ENCODE measurements around the gene B3GNT3.
A peak's percentile ranks its signal among the peaks of the same experiment; 100 is the strongest.

Gene B3GNT3

DNA sequence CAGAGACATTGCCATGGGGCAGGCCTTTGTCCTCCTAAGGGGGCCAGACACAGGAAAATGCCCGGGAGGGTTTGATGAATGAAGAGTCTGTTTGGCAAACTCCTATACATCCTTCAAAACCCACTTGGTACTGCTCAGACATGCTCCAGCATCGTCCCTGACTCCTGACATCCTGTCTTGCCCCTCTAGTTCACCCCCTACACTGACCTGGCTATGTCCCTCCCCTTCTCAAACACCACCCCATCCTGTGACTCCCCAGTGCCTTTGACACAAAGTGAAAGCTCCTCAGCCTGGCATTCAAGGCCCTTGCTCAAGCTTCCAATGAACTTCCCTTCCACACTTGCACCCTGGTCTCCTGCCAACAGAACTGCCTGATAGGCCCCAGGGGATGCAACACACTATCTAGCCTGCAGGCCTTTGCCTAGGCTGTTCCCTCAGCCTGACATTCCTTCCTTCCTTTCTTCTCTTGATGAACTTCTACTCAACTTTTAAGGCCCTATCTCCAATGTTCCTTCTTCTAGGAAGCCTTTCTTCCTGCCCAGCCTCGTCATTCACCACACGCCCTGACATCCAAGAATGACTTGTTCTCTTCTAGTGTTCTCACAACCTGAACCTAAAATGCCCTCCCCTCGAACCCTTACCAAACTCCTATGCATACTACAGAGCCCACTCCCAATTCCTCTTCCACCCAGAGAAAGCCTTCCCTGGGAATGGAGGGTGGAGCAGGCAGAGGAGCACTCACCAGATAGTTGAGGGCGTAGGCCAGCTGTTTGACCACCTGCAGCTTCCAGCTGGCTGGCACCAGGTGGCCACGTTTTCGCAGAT lies 40.5 kb downstream of the B3GNT3 start:
- no peak for DNase-seq

DNA sequence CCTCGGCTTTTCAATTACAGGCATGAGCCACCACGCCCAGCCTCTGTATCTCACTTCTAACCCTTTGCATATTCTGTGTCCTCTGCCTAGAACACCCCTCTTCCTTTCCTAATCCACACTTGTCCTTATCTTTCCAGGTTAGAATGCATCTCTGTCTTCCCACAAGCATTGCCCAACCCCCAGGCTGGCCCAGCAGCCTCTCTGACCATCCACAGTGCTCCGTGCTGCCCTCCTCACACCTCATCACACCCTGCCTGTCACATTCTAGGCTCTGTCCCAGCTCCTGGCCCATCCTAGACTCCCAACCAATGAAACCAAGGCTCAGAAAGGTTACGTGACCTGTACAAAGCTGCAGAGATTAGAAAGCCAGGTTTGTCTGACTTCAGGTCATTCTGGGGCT lies 41.6 kb downstream of the B3GNT3 start:
- DNase-seq: no peak

GRCh38 chr19:17837972-17838371 lies 43.0 kb downstream of the B3GNT3 start:
- no peak for DNase-seq

DNA sequence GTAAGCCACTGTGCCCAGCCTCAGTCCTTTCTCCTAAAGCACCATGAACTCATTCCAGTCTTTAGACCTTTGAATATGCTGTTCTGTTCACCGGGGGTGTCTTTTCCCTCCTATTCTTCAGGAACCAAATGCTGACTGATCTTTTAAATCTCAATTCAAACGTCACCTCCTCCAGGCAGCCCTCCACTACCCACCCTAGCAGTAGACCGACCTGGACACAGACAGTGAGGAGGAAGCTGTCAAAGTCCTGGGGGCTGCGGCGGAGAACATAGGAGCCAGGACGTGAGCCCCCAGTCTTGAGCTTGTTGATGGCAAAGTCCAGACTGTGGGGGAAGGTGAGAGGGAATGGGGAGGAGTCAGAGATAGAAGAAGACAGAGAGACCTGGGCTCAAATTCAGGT lies 45.1 kb downstream of the B3GNT3 start:
- DNase-seq: no peak

GRCh38 chr19:17841371-17841809 lies 46.5 kb downstream of the B3GNT3 start:
- DNase-seq: no peak

- peak; percentile 41 for DNase-seq
Measured at GRCh38 chr19:17841810-17842662, 47.1 kb downstream of the B3GNT3 start.

GRCh38 chr19:17842663-17843291 lies 47.8 kb downstream of the B3GNT3 start:
- no peak for DNase-seq

DNA sequence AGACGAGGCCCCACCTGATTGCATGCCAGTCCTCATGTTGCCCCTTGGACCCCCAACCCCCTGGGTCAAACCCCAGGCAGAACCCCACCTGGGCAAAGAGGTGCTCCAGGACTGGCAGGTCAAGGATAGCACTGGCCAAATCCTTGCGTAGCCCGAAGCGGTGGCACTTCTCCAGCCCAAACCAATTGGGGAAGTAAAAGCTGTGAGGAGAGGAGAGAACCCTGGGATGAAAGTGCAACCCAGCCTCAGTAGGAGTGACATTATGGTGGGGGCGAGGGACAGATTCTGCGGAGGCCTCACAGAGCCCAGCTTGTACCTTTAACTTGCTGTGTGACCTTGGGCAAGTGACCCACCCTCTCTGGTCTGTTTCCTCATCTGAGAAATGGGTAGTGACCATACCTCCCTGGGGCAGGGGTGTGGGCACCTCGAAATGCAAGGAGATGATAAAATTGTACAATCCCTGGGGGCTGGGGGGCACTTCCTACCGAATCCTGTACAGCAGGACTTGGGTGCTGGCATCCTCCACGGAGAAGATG lies 48.4 kb downstream of the B3GNT3 start:
- no peak for DNase-seq

- no peak for DNase-seq
Measured at GRCh38 chr19:17843908-17844490, 49.1 kb downstream of the B3GNT3 start.

- DNase-seq: no peak
Measured at GRCh38 chr19:17846146-17846545, 51.2 kb downstream of the B3GNT3 start.

DNA sequence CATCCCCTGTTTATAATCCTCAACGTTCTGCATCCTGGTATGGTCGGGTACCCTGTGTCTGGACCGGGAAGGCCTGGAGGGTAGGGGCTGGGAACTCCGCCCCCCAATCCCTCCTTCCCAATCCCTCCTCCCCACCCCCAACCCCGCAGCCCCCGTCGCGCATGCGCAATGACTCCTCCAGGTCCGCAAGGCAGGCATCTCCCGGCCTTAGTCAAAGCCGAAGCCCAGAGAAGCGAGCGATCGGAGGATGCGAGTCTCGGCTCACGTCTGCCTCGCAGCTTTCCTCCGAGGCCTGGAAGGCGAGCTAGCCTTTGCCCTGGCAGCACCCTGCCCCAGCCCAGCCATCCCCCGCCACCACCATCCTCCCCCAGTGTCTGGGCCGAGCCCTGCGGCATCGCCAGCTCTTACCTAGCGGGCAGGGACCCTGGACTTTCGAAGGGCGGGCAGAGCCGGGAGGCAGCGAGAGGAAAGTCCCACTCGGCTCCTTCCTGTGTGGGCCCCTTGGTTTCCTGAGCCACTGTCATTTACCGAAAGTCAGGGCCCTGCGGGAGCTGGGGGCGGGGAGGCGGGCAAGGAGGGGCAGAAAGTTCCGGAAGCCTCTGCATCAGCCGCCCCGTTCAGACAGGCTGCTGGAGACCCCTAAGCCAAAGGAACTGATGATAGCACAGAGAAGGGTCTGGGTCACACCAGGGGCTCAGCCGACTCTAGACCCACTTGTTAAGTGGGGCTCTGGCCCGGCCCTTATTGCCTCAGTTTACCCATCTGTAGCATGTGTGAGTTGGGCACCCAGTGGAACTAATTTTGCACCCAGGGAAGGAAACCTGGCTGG lies 52.8 kb downstream of the B3GNT3 start, which contains the start of gene JAK3:
TSS of gene JAK3 (minus strand) at position 445 of the 829 bp plus-strand sequence. CDS start 3,565 bp downstream, outside the sequence.
- no peak for DNase-seq

DNA sequence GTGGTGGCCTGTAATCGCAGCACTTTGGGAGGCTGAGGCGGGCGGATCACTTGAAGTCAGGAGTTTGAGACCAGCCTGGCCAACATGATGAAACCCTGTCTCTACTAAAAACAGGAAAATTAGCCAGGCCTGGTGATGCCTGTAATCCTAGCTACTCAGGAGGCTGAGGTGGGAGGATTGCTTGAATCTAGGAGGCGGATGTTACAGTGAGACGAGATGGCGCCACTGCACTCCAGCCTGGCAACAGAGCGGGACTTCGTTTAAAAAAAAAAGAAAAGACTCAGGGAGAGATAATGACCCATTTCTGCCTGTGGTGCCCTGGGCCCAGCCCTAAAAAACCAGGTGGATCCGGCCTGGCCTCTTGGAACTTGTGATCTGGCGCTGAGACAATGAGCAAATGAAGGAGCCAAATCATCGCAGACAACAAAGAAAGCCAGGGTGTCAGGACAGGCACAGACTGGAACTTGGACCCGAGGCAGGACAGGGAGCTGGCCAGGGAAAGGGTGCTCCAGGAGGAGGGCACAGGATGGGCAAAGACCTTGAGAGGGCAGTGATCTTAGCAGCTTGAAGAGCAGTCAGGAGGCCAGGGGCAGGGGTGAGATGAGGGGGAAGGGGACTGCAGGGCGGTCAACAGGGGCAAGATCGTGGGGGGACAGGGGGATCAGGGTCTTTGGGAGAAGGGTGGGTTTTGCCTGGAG lies 53.8 kb downstream of the B3GNT3 start:
- no peak for DNase-seq

DNA sequence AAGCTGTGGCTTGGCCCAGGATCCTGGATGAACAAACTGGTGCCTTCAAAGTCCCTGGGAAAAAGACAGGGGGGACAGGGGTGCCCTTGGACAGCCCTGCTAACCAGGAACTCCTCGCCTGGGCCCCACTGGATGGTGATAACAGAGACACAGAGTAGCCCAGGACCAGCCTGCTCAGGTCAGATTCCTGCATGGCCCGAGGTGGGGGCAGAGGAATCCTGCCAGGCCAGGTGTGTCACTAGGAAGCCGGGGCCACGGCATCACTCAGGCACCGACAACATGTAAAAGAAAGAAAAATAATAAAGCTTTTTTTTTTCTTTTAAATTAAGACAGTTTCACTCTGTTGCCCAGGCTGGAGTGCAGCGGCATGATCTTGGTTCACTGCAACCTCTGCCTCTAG lies 59.1 kb downstream of the B3GNT3 start:
- no peak for DNase-seq

DNA sequence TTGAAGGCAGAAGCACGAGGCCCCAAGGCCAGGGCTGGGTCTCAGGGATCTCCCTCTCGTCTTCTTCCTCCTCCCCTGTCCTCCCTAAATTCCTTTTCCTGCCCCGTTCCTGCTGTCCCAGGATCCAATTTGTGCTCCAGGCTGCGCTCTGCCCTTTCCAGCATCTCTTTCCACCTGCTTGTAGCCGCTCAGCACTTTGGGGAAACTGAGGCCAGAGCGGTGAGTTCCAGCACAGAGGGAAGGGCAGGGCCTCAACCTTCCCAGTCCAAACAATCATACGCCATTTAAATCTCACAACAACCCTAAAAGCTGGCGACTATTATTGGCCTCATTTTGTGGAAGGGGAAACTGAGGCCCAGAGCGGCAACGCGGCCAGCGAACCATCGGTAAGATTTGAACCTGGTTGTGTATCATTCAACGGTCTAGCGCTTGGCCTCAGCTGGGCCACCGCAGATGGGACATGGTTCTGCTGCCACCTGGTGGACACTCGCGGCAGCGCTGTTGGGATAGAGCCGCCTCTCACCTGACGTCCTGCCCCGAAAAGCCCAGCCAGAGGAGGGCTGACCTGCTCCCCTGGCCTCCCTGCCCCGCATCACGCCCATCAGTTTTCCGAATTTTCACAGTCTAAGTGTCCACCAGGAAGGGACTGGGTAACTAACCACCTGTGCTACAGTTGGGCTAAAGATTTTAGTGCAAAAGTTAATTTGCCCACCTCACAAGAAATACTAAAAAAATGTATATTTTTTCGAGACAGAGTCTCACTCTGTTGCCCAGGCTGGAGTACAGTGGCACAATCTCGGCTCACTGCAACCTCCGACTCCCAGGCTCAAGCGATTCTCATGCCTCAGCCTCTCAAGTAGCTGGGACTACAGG lies 60.6 kb downstream of the B3GNT3 start:
- peak; percentile 48 for DNase-seq

DNA sequence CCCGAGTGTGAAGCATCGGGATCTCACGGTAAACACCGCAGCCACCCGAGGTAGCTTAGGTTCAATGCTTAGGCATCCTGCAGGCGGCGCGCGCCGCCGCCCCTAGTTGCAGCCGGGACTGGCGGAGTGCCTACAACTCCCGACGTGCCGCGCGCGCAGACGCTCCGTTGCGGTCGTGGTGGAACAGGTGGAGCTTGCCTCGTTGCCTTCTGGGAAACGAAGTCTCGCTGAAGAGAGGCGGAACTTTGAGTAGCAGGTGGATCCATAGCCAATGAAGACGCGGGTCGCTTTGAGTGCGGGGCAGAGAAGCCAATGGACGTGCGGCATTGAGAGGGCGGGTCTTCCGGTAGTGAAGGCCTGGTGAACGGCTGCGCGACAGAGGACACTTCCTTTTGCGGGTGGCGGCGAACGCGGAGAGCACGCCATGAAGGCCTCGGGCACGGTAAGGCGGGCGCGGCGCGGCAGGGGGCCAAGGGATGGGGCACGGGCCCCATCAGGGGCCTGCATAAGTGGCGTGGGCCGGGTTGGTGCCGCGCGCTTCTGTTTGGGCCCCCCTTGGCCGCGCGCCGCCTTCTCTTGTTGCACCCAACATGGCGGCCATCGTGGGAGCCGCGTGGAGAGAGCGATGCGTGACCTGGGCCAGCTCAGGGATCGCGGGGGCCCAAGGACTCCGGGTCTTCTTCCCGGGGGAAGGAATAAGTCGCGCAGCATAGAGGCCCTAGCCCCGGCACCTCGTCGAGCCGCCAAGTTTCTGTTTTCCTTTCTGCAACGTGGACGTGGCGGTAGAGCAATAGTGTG lies 64.8 kb downstream of the B3GNT3 start, which contains the start of gene RPL18A:
TSS of gene RPL18A (plus strand) at position 378 of the 798 bp plus-strand sequence. CDS start at position 425, 47 bp downstream.
- DNase-seq: peak; percentile 99

DNA sequence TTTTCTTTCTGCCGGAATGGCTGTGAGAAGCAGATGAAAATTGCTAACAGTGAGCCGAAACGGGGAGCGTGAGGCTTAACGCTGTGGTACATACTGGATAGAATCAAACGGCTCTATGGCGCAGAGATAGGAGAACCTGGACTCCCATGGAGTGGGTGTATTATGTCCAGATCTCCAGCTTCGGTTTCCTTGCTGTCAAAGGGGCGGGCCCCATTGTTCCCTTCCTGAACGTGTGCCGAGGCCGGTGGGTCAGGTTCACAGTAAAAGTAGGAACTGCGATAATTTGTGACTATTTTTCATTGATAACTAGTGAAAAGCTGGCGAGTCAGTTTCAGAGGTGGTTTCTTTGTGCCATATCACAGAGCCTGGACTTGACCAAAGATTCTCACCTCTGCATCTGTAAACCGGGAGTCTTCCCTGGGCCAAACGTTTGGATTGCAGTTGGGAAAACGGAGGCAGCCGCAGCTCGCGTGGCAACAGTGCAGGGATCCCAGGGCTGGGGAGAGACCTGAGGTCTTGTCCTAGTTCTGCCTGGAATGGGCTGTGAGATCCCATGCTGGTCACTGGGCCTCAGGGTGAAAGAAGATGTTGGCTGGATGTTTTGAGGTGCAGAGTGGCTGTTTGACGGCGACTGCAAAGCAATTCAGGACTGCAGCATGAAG lies 65.5 kb downstream of the B3GNT3 start:
- no peak for DNase-seq

GRCh38 chr19:17860993-17861360 lies 66.0 kb downstream of the B3GNT3 start:
- no peak for DNase-seq

All from DMS79 treated with DMSO at 0.1 percent for 48 hours (cell line).